Kidney (tissue), 14 donors: ENCODE data around the gene AMDHD1. TPM values are rescaled to one million over a fixed set of nuclear protein-coding genes. Genes with fewer than 3 reads are reported as not detected.

Source experiments
- DNase-seq, 5 donors: peaks; one replicate each; pipeline ENCODE4 v3.0.0-alpha.2; 2013 to 2020
- FAIRE-seq: peaks from 2 replicates; lab custom pipeline; 2012; peaks lifted over from hg19 to GRCh38; lab: Jason Lieb, UNC
- H3K27ac ChIP-seq, 2 donors: one replicate each; pipeline ENCODE4 v1.7.0; 2013; ENCODE audit warnings: low read depth in 2 of 2, low read length in 2 of 2, inconsistent platforms in 1 of 2
- H3K27me3 ChIP-seq: one replicate; pipeline ENCODE4 v1.7.1; 2013; ENCODE audit warnings: low read length, inconsistent platforms; ENCODE audit not compliant: control insufficient read depth, insufficient read depth
- H3K36me3 ChIP-seq, 3 donors: one replicate each; pipeline versions ENCODE4 v1.7.0 to v1.7.1; 2013; ENCODE audit warnings: low read length in 3 of 3, control low read depth in 1 of 3, inconsistent platforms in 1 of 3; ENCODE audit not compliant: insufficient read depth in 3 of 3, control insufficient read depth in 2 of 3
- H3K4me1 ChIP-seq, 3 donors: one replicate each; pipeline versions ENCODE4 v1.7.0 to v1.7.1; 2013; ENCODE audit warnings: low read length in 3 of 3, inconsistent platforms in 1 of 3, low read depth in 1 of 3; ENCODE audit not compliant: control insufficient read depth in 2 of 3, insufficient read depth in 2 of 3
- H3K4me3 ChIP-seq, 3 donors: one replicate each; pipeline versions ENCODE4 v1.7.0 to v1.8.1; 2013; ENCODE audit warnings: low read length in 3 of 3, control low read depth in 1 of 3, inconsistent platforms in 1 of 3
- H3K9ac ChIP-seq, 3 donors: one replicate each; pipeline versions ENCODE4 v1.7.0 to v1.7.1; 2013; ENCODE audit warnings: low read length in 3 of 3, control low read depth in 1 of 3, inconsistent platforms in 1 of 3
- H3K9me3 ChIP-seq, 3 donors: one replicate each; pipeline versions ENCODE4 v1.7.0 to v1.7.1; 2013; ENCODE audit warnings: low read length in 3 of 3, control low read depth in 1 of 3, inconsistent platforms in 1 of 3; ENCODE audit not compliant: control insufficient read depth in 2 of 3, insufficient read depth in 1 of 3
- CTCF ChIP-seq: IDR thresholded peaks from 3 replicates; pipeline ENCODE4 v1.5.1; 2012; ENCODE audit warnings: mild to moderate bottlenecking, moderate library complexity, borderline replicate concordance; ENCODE audit not compliant: insufficient read depth; ENCODE audit errors: extremely low read depth
- intact Hi-C: fragments of 100-400 bp; cut with DNase I; formaldehyde crosslinking; loops from one replicate; pipeline ENCODE4 v1.11.1; 2022
- polyA plus RNA-seq: library from polyadenylated mRNA; stranded (reverse); fragments of 350-450 nt; fragmentation: Illumina TruSeq; extraction: RNeasy Lipid Tissue Mini Kit (QIAGEN cat#74804); gene quantifications from one replicate; pipeline ENCODE4 v1.2.3, GENCODE V29; 2014; ENCODE audit warnings: low read depth, low replicate concordance; ENCODE audit not compliant: insufficient read depth
- total RNA-seq: library from RNA; stranded (reverse); fragmentation: NEBNext Ultra II Directional; extraction: Animal tissue kit (Norgen Biotek cat#: 25700); gene quantifications from one replicate; pipeline ENCODE4 v1.2.1, GENCODE V29; 2021
- donor health status: control.
- donor health status: control.
- donor health status: control.
- donor health status: control.
- donor health status: control.
- donor health status: DM: yes; HTN: yes; CAD: no.
- donor health status: Normal renal cell carcinoma (clear cell type).

Gene AMDHD1
- total and polyA plus RNA-seq, 2 donors from 2014 or later = 1.2 to 5.9 TPM

DNA sequence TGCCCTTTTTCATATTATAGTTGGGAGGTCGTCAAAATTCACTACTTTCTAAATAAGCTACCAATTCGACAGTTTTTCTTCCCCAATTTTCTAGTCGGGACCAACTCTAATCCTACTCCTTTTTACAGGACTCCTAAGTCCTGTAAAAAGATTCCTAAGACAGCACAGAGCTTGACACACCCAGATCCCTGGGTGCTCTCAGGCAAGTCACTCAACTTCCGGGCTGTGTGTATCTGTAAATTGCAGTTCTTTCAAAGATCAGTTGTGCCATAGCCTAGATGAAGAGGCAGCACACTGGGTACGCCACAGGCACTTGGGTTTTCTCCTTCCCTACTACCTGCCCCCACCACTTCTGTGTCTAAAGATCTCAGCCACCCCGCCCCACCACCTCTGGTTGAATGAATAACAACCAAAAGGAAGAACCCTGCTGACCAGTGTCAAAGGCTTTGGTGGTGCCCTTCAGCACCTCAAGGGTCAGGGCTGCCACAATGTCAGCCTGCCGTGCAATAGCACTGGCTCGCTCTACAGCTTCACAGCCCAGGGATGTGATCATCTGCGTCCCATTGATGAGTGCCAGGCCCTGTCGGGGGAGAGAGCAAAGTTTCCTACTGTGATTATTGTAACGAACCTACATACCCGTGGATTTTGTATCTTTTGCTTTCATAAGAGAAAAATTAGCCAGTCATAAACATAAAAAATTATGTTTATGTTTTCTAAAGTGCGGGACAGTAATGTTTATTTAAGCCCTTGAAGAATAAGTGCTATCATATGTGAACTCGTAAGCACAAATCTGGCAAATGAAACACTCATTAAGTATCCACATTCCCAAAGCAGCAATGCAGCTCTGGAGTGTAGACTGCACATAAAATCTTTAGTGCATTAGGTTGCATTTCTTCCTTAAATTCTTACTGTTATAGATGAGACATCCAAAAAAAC lies 43.8 kb downstream of the AMDHD1 start:
- no peak overlapping the region for H3K27ac ChIP-seq
- no peaks in the 10 kb centered on the region for H3K36me3 ChIP-seq
- H3K9ac ChIP-seq = no peak overlapping the region
- H3K27me3 ChIP-seq = no peaks in the 10 kb centered on the region
- TF ChIP-seq CTCF = no peak
- H3K9me3 ChIP-seq = no peaks in the 10 kb centered on the region
- H3K4me1 ChIP-seq = peaks cover 0 to 2% (median 0%) of the 10 kb centered on the region in 3 donors
- FAIRE-seq (no peak), DNase-seq (no peak)
- intact Hi-C loops = no loop called here
- no peak overlapping the region for H3K4me3 ChIP-seq

- no peaks in the 10 kb centered on the region for H3K9me3 ChIP-seq
- H3K4me1 ChIP-seq = peaks cover 0 to 2% (median 0%) of the 10 kb centered on the region in 3 donors
- no peak overlapping the region for H3K9ac ChIP-seq
- TF ChIP-seq CTCF = no peak
- no peak overlapping the region for H3K27ac ChIP-seq
- DNase-seq (no peak), FAIRE-seq (no peak)
- H3K36me3 ChIP-seq = no peaks in the 10 kb centered on the region
- H3K27me3 ChIP-seq = no peaks in the 10 kb centered on the region
- H3K4me3 ChIP-seq = no peak overlapping the region
- intact Hi-C loops = no loop called here
Measured at GRCh38 chr12:95988506-95989275, 45.6 kb downstream of the AMDHD1 start.

GRCh38 chr12:95989504-95990123 lies 46.5 kb downstream of the AMDHD1 start:
- FAIRE-seq (no peak), DNase-seq (no peak)
- no peaks in the 10 kb centered on the region for H3K36me3 ChIP-seq
- intact Hi-C loops = no loop called here
- H3K4me3 ChIP-seq = no peak overlapping the region
- peaks cover 0 to 2% (median 0%) of the 10 kb centered on the region in 3 donors for H3K4me1 ChIP-seq
- H3K9ac ChIP-seq = no peak overlapping the region
- H3K9me3 ChIP-seq = no peaks in the 10 kb centered on the region
- TF ChIP-seq CTCF = no peak
- no peak overlapping the region for H3K27ac ChIP-seq
- H3K27me3 ChIP-seq = no peaks in the 10 kb centered on the region
